ENCODE data around the gene ZNF317. TPM values are rescaled to one million over a fixed set of nuclear protein-coding genes. Genes with fewer than 3 reads are reported as not detected.

ZNF317 gene
- polyA plus RNA-seq, 3 donors = 17.3 to 25.5 (median 20.7) TPM

DNA sequence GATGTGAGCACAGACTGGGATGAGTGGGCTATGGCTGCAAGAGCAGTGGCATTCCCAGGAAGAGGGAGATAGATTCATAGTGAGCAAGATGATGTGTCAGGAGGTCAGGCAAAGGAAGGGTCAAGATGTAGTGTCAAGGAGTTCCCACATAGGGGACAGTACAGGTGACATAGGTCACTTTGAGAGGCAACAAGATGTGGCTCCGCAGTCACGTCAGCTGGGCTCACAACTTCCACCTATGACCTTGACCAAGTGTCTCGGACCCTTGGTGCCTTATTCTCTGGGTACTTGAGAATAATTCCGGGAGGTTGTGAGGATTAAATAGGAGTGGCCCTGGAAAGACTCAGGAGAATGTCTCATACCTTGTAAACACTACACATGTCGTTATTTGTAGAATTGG, 10.5 kb downstream of the ZNF317 start:
- no CpG with 5 or more reads among the region's 5 CpGs for WGBS (ENCODE audit: insufficient coverage)
- no peak overlapping the region for H2AFZ ChIP-seq (ENCODE audit: insufficient read depth, low read depth, low read length, poor library complexity, severe bottlenecking)
- peaks cover 59 to 72% (median 71%) of the 10 kb centered on the region in 7 donors for H3K9me3 Mint-ChIP-seq
- peaks cover 18 to 94% of the 10 kb centered on the region in 2 donors for H3K36me3 ChIP-seq (replicated peaks in 1 of 2; ENCODE audit: control insufficient read depth in 1 of 2, insufficient read depth in 2 of 2, low read length in 2 of 2)
- peaks cover 56% of the 10 kb centered on the region for H4K20me1 ChIP-seq (ENCODE audit: insufficient read depth, low read length)
- peaks cover 100% of the 10 kb centered on the region for H3K79me2 ChIP-seq (ENCODE audit: insufficient read depth, low read length)
- TF ChIP-seq, protein P1, sequence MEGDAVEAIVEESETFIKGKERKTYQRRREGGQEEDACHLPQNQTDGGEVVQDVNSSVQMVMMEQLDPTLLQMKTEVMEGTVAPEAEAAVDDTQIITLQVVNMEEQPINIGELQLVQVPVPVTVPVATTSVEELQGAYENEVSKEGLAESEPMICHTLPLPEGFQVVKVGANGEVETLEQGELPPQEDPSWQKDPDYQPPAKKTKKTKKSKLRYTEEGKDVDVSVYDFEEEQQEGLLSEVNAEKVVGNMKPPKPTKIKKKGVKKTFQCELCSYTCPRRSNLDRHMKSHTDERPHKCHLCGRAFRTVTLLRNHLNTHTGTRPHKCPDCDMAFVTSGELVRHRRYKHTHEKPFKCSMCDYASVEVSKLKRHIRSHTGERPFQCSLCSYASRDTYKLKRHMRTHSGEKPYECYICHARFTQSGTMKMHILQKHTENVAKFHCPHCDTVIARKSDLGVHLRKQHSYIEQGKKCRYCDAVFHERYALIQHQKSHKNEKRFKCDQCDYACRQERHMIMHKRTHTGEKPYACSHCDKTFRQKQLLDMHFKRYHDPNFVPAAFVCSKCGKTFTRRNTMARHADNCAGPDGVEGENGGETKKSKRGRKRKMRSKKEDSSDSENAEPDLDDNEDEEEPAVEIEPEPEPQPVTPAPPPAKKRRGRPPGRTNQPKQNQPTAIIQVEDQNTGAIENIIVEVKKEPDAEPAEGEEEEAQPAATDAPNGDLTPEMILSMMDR (IDR thresholded peaks at IDR 0.05) = no peak
- H3K4me3 ChIP-seq (replicated peaks in 1 of 3; ENCODE audit: low read depth in 2 of 3, low read length in 3 of 3) = no peak overlapping the region
- no peaks in the 10 kb centered on the region for H3K27me3 ChIP-seq (ENCODE audit: control insufficient read depth in 2 of 2, insufficient read depth in 2 of 2, low read length in 2 of 2)
- no peak overlapping the region for H3K9ac ChIP-seq (ENCODE audit: insufficient read depth, low read length, poor library complexity, severe bottlenecking)
- no peaks in the 10 kb centered on the region for H3K4me1 ChIP-seq (ENCODE audit: control insufficient read depth in 1 of 2, insufficient read depth in 2 of 2, low read length in 2 of 2)
- peak overlapping the region in 1 of 7 donors; percentile 14 for H3K27ac Mint-ChIP-seq
- no peak for DNase-seq
- intact Hi-C loops (cut with micrococcal nuclease) = no loop called here
- H3K9me3 ChIP-seq (replicated peaks in 1 of 2; ENCODE audit: control insufficient read depth in 1 of 2, insufficient read depth in 1 of 2, low read length in 2 of 2) = peaks cover 82 to 87% of the 10 kb centered on the region in 2 donors
- peaks cover 77 to 91% of the 10 kb centered on the region in 2 donors for H3K36me3 Mint-ChIP-seq
- H3K27ac ChIP-seq (ENCODE audit: low read depth in 1 of 2, low read length in 2 of 2) = no peak overlapping the region
- peaks cover 15% of the 10 kb centered on the region for H3K4me1 Mint-ChIP-seq
- no peak overlapping the region for H3K4me3 Mint-ChIP-seq
- peaks cover 0 to 1% (median 0%) of the 10 kb centered on the region in 3 donors for H3K27me3 Mint-ChIP-seq (ENCODE audit: low read depth in 3 of 3)
- H3K4me2 ChIP-seq (replicated peaks; ENCODE audit: extremely low read depth, low read length, poor library complexity, severe bottlenecking) = no peak overlapping the region

DNA sequence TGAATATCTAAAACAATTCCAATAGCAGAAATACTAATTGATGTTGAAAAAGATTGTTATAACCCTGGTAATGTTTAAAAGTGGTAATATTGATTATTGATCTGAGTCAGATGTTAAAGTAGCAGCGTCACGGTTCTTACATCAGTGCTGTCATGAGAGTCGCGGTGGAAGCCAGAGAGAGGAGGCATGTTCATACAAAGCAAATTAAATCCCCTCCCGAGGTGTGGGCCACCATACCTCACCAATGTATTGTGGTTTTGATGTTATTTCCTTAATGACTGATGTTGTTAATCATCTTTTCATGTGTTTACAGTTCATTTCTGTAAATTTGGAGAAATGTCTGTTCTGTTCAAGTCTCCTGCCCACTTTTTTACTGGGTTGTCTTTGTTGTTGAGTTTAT, 11.2 kb downstream of the ZNF317 start:
- H3K27me3 ChIP-seq (ENCODE audit: control insufficient read depth in 2 of 2, insufficient read depth in 2 of 2, low read length in 2 of 2) = no peaks in the 10 kb centered on the region
- intact Hi-C loops (cut with micrococcal nuclease) = no loop called here
- DNase-seq = no peak
- H3K9me3 Mint-ChIP-seq = peaks cover 62 to 74% (median 66%) of the 10 kb centered on the region in 7 donors
- no peak overlapping the region for H3K27ac ChIP-seq (ENCODE audit: low read depth in 1 of 2, low read length in 2 of 2)
- no peak overlapping the region for H2AFZ ChIP-seq (ENCODE audit: insufficient read depth, low read depth, low read length, poor library complexity, severe bottlenecking)
- no peak overlapping the region for H3K4me3 ChIP-seq (replicated peaks in 1 of 3; ENCODE audit: low read depth in 2 of 3, low read length in 3 of 3)
- peaks cover 0 to 1% (median 0%) of the 10 kb centered on the region in 3 donors for H3K27me3 Mint-ChIP-seq (ENCODE audit: low read depth in 3 of 3)
- H3K4me3 Mint-ChIP-seq = no peak overlapping the region
- H3K9ac ChIP-seq (ENCODE audit: insufficient read depth, low read length, poor library complexity, severe bottlenecking) = no peak overlapping the region
- no peaks in the 10 kb centered on the region for H3K4me1 ChIP-seq (ENCODE audit: control insufficient read depth in 1 of 2, insufficient read depth in 2 of 2, low read length in 2 of 2)
- H4K20me1 ChIP-seq (ENCODE audit: insufficient read depth, low read length) = peaks cover 63% of the 10 kb centered on the region
- no peak overlapping the region for H3K4me2 ChIP-seq (replicated peaks; ENCODE audit: extremely low read depth, low read length, poor library complexity, severe bottlenecking)
- peaks cover 81 to 94% of the 10 kb centered on the region in 2 donors for H3K36me3 Mint-ChIP-seq
- WGBS (ENCODE audit: insufficient coverage) = no CpG with 5 or more reads among the region's 5 CpGs
- no peak overlapping the region for H3K27ac Mint-ChIP-seq
- TF ChIP-seq, protein P1 (IDR thresholded peaks at IDR 0.05) = no peak
- H3K79me2 ChIP-seq (ENCODE audit: insufficient read depth, low read length) = peaks cover 100% of the 10 kb centered on the region
- peaks cover 84 to 87% of the 10 kb centered on the region in 2 donors for H3K9me3 ChIP-seq (replicated peaks in 1 of 2; ENCODE audit: control insufficient read depth in 1 of 2, insufficient read depth in 1 of 2, low read length in 2 of 2)
- peaks cover 25 to 100% of the 10 kb centered on the region in 2 donors for H3K36me3 ChIP-seq (replicated peaks in 1 of 2; ENCODE audit: control insufficient read depth in 1 of 2, insufficient read depth in 2 of 2, low read length in 2 of 2)
- peaks cover 20% of the 10 kb centered on the region for H3K4me1 Mint-ChIP-seq
